GM21447 (cell line): ENCODE data around the gene SLC5A8.

Source experiments
- ATAC-seq: cut with Tn5 transposase; IDR thresholded peaks from one replicate; pipeline ENCODE4 v1.9.1; 2021; ENCODE audit not compliant: unreplicated experiment

SLC5A8 gene, protein sequence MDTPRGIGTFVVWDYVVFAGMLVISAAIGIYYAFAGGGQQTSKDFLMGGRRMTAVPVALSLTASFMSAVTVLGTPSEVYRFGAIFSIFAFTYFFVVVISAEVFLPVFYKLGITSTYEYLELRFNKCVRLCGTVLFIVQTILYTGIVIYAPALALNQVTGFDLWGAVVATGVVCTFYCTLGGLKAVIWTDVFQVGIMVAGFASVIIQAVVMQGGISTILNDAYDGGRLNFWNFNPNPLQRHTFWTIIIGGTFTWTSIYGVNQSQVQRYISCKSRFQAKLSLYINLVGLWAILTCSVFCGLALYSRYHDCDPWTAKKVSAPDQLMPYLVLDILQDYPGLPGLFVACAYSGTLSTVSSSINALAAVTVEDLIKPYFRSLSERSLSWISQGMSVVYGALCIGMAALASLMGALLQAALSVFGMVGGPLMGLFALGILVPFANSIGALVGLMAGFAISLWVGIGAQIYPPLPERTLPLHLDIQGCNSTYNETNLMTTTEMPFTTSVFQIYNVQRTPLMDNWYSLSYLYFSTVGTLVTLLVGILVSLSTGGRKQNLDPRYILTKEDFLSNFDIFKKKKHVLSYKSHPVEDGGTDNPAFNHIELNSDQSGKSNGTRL

DNA sequence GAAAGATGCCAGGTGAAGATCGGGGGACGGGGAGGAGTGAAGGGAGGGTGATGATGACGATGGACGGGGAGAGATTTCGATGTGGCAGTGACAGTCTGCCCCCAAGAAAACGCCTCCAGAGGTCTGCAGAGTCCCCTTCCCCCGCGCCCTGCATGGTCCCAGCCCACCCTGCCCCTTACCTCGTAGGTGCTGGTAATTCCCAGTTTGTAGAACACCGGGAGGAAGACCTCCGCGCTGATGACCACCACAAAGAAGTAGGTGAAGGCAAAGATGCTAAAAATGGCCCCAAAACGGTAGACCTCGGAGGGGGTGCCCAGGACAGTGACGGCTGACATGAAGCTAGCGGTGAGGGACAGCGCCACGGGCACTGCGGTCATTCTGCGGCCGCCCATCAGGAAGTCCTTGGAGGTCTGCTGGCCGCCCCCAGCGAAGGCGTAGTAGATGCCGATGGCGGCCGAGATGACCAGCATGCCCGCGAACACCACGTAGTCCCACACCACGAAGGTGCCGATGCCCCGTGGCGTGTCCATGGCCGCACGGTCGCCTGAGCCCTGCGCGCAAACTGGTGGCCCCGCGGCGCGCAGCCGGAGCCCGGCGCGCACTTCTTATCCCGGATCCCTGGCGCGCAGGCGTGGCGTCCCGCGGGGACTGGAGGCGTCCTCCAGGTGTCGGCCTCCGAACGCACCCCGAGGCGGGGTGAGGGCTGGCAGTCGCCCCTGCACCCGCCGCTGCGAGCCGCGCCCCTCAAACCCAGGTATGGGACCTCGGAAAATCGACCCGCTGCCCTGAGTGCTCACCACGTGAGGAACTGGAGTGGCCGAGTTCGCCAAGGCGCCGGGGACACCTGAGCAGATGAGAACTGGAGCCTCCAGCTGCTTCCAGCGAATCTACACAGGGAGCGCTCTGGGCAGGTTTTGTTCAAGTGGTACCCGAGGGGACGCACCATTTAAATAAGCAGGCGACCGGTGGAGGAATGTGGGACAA lies at the start of gene SLC5A8:
Gene SLC5A8, minus strand, starts transcription at position 920 of the 984 bp plus-strand sequence. Its CDS starts 390 bp downstream, at position 530.
- ATAC-seq = no peak

DNA sequence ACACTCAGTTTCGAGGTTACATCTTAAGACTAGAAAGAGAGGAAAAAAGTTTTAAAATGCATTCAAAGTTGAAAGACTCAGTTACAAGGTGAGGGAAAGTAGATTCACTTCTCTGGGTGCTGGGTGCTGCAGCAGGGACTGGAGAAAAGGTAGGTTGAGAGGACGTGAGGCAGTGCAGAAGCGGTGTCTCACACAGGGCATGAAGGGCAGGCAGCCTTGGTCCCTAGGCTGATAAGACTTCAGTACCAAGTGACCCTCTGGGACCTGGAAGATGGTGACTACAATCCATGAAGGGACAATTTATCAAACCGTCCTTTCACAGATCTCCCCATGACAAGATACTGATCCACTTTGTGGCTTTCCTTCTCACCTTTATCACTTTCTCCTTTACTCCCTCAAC lies 47.3 kb upstream of the SLC5A8 start:
- ATAC-seq = no peak

DNA sequence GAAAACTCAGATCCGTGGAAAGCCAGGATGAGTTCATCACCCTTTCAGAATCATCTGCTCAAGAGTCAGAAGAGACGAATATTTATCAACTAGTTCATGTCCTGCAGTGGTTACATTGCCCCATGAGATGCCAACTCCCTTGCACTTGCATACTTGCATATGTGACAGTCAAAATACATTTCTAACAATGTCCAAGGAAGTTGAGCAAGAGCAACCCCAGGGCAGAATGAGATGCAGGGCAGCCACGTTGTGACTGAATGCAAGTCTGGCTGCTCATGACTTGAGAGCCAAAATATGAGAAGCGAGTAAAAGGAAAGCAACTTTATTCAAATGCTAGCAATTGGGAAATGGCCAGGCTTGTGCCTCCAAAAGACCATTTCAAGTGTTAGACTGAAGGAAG lies 46.2 kb upstream of the SLC5A8 start:
- ATAC-seq = no peak

- no peak for ATAC-seq
These were observed 33.6 kb upstream of the SLC5A8 start for GRCh38 chr12:101243616-101244015.

GRCh38 chr12:101243074-101243473 lies 33.0 kb upstream of the SLC5A8 start:
- ATAC-seq = no peak

DNA sequence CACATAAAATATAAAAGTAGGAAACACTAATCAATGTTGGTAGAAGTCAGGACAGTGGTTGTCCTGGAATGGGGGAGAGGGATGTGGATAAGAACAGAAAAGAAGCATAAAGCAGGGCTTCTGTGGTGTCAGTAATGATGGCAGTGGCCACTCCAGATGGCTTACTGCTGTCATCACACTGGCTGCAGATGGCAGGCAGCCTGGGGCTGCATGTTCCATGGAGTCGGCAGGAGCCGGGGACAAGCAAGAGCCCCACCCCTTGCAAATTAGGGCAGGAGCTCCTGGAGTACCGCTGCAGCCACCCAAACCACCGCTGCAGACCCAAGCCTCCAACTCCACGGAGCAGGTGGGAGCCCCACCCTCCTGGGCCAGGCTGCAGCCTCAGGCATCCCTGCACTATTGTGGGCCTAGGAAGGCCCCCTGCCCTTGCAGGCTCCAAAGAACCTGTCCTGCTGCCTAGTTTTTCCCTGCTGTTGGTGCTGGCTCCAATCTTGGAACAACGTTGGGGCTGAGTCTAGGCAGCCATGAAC lies 28.8 kb upstream of the SLC5A8 start:
- no peak for ATAC-seq

DNA sequence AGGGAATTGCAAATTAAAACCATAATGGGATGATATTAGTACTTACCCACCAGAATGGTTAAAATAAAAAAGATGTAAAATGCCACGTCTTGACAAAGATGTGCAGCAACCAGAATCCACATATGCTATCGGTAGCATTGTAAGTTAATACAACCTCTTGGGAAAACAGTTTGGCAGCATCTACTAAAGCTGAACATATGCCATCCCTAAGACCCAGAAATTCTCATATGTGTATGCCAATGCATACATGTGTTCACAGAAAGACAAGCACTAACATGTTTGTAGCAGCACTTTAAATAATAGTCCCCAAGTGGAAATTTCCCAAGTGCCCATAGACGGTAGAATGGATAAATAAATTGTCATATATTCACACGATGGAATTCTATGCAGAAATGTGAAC lies 28.3 kb upstream of the SLC5A8 start:
- ATAC-seq = no peak

GRCh38 chr12:101235686-101236085 lies 25.6 kb upstream of the SLC5A8 start:
- ATAC-seq = no peak

DNA sequence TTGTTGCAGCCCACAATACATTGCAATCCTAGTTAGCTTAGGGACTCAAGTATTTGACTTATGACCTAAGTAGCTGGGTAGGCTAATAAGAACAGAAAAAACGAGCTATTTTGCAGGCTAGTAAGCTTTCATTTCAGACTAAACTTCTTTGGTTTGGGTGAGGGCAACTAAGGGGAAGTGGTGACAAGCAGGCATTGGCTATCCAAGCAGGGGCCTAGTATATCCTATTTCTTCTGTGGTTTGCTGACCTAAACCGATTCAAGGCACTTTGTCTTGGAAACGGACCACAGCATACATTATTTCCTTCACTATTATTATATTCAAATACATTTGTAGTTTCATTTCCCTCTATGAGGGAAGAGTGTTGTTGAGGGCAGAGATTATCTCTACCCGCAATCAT lies 21.6 kb upstream of the SLC5A8 start:
- no peak for ATAC-seq

- ATAC-seq = no peak
These were observed 20.5 kb upstream of the SLC5A8 start for GRCh38 chr12:101230547-101230946.

DNA sequence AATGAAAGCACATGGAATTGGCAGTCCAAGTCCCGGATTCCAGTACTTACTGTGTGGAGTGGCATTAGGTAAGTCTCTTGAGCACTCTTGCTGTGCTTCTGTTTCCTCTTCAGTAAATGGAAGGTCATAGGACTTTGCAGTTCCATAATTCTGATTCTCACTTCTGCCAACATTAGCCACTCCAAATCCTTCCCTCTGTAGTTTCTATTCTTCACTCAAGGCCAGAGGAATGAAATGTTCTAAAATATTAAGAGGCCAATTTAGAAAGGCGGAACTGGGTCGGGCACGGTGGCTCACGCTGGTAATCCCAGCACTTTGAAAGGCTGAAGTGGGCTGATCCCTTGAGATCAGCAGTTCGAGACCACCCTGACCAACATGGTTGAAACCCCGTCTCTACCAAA lies 19.8 kb upstream of the SLC5A8 start:
- no peak for ATAC-seq

GRCh38 chr12:101221301-101221700 lies 11.3 kb upstream of the SLC5A8 start:
- ATAC-seq = no peak

GRCh38 chr12:101216810-101217209 lies 6.8 kb upstream of the SLC5A8 start:
- no peak for ATAC-seq

GRCh38 chr12:101207086-101207780 lies 2.8 kb downstream of the SLC5A8 start:
- no peak for ATAC-seq

DNA sequence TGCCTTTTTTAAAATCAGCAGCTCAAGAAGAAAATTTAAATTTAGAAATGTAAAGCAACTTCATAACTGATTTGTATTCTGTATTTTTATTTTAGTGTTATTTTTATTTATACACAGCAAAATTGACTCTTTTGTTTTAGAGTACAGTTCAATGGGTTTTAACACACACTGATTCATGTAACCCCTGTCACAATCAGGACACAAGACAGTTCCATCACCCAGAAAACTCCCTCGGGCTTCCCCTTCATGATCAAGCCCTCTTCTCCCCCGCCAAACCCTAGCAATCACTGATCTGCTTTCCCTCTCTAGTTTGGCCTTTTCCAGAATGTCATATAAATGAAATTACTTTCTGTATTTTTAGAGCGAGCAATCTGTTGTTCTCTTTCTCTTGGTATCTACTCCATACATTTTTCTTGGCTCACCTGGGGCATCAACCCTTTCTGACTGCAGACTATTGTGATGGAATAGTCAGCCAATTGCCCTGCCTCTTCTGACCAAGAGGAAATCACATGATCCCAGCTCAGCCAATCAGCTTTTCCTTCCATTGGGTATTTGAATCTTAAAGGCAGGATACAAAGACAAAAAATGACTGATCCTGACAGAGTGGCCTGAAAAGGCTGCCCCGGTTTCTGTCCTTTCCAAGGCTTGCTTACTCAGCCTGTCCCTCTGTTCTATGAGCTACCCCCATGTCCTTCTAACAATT lies 5.3 kb downstream of the SLC5A8 start:
- ATAC-seq = no peak

DNA sequence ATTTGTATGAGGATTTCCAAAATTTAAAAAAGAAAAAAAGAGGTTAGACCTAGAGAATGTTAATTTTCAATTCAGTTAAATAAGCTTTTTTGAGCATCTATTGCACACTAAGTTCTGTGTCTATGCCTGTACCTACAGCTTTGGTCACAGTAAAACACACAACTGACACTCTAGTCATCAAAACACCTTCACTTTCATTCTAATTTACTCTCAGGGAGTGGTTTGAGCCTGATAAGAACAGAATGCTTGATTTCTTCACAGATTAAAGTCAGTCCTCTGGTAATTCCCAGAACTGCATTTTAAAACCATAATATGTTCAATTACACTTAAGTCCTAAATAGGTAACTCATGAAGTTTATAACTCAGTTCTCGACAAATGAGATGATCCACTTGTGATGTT lies 9.2 kb downstream of the SLC5A8 start:
- no peak for ATAC-seq

DNA sequence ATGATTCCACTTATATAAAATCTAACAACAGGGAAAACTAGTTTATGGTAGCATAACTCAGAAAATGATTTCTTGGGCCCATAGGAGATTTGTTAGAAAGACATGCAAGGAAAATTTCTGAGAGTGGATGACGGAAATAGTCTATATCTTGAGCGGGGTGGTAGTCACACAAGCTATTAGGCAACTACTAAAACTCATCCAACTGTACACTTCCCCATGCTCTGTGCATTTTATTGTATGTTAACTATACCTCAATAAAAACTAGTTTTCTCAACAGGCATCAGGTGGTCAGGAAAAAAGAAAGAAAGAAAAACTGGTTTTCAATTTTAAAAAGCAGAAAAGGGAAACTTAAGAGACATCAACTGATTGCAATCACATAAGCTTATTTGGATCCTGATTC lies 9.9 kb downstream of the SLC5A8 start:
- ATAC-seq = no peak

DNA sequence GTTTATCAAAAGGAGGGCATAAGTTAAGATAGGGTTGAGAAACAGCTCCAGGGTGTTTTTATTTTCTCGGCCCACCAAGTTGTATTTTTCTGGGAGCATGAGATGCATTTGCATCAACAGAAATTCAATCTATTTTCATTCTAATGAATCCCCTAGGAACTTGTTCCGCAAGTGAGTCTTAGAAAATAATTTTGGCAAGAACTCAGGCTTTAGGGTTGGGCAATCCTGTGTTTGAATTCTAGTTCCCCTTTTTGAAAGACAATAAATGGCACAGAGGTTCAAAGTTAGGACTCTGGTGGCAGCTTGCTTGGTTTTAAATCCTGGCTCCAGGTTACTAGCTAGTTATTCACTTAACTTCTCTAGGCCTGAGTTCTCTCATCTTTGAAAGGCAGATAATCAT lies 23.7 kb downstream of the SLC5A8 start:
- no peak for ATAC-seq

DNA sequence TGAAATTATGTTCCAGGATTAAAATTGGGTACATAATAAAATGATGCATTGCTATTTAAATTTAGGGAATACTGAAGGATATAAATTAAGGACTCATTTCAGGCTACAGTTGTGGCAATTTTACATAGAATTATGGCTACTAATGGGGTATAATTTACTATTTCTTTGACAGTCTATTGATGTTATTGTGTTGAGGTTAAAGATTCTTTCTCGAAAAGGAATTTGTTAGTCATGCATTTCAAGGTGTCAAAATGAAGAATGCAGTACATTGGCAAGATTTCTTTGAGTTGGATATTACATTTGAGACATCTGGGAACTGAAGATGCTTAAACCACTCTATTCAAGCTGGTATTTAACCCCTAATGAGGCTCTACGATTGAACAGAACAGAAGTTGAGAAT lies 28.3 kb downstream of the SLC5A8 start:
- ATAC-seq = no peak

- ATAC-seq = no peak
These were observed 35.5 kb downstream of the SLC5A8 start for GRCh38 chr12:101174541-101174940.
